Osteocyte (in vitro differentiated cells): ENCODE measurements around the gene TMEM129. TPM values are rescaled to one million over a fixed set of nuclear protein-coding genes. Genes with fewer than 3 reads are reported as not detected.

Experiments used
- DNase-seq: peaks from one replicate; pipeline ENCODE4 v3.0.0; 2021; ENCODE audit warnings: mixed read lengths; ENCODE audit not compliant: unreplicated experiment; ENCODE audit errors: extremely low spot score
- H3K27ac Mint-ChIP-seq: one replicate; pipeline ENCODE4 v1.8.0; 2021; ENCODE audit warnings: mild to moderate bottlenecking, mixed read lengths; ENCODE audit not compliant: unreplicated experiment
- H3K27me3 Mint-ChIP-seq: one replicate; pipeline ENCODE4 v1.8.0; 2021; ENCODE audit warnings: mixed read lengths; ENCODE audit not compliant: unreplicated experiment
- H3K36me3 Mint-ChIP-seq: one replicate; pipeline ENCODE4 v1.8.0; 2021; ENCODE audit warnings: mixed read lengths; ENCODE audit not compliant: unreplicated experiment
- H3K4me1 Mint-ChIP-seq: one replicate; pipeline ENCODE4 v1.8.0; 2021; ENCODE audit warnings: mixed read lengths; ENCODE audit not compliant: unreplicated experiment
- H3K4me3 Mint-ChIP-seq: one replicate; pipeline ENCODE4 v1.8.0; 2021; ENCODE audit warnings: mild to moderate bottlenecking, moderate library complexity, mixed read lengths; ENCODE audit not compliant: unreplicated experiment
- H3K9me3 Mint-ChIP-seq: one replicate; pipeline ENCODE4 v1.8.0; 2021; ENCODE audit warnings: mixed read lengths; ENCODE audit not compliant: unreplicated experiment
- CTCF ChIP-seq: fragments of 200-600 bp; sonication (generic); IDR thresholded peaks from 2 replicates; pipeline ENCODE4 v1.5.0; 2021; ENCODE audit warnings: antibody characterized with exemption, mild to moderate bottlenecking, moderate library complexity
- total RNA-seq: library from RNA; stranded (reverse); gene quantifications from 2 replicates; pipeline ENCODE4 v1.2.1, GENCODE V29; 2021

Gene TMEM129
- total RNA-seq, 1 donor from 2014 or later = 48.8 TPM

- Mint-ChIP-seq H3K36me3 (no peaks in the 10 kb centered on the region), H3K27me3 (no peaks in the 10 kb centered on the region), H3K4me3 (peak overlapping the region; percentile 10), H3K9me3 (no peaks in the 10 kb centered on the region), H3K27ac (peak overlapping the region; percentile 80), H3K4me1 (peaks cover 36% of the 10 kb centered on the region)
- no peak for DNase-seq
- no peak for TF ChIP-seq CTCF
Observed at GRCh38 chr4:1727117-1728031, 6.3 kb upstream of the TMEM129 start.

GRCh38 chr4:1726146-1726934 is 5.2 kb upstream of the TMEM129 start:
- no peaks in the 10 kb centered on the region for H3K9me3 Mint-ChIP-seq
- TF ChIP-seq CTCF = peak; percentile 100
- peak overlapping the region; percentile 80 for H3K27ac Mint-ChIP-seq

DNA sequence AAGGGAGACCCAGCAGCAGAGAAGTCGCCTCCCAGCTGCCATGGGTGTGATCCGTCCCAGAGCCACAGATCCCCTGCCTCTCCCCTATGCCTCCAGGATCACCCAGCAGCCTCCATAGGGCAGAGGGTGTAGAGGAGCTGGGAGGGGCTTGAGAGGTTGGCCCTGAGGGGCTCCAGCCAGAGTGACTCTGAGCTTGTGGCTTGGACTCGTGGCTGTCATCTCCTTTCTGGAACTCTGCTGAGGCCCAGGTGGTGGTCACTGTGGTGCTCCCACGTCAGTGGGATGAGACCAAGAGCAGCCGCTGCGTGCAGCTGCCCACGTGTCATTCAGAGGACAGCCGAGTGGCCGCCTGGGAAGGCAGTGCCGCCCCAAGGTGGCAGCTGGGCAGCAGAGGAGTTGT is 4.4 kb upstream of the TMEM129 start:
- no peak overlapping the region for H3K4me3 Mint-ChIP-seq
- no peaks in the 10 kb centered on the region for H3K36me3 Mint-ChIP-seq
- H3K27ac Mint-ChIP-seq = no peak overlapping the region
- H3K9me3 Mint-ChIP-seq = no peaks in the 10 kb centered on the region
- no peaks in the 10 kb centered on the region for H3K27me3 Mint-ChIP-seq
- TF ChIP-seq CTCF = no peak
- no peak for DNase-seq
- H3K4me1 Mint-ChIP-seq = peaks cover 43% of the 10 kb centered on the region

More at GRCh38 chr4:1726146-1726934, 5.2 kb upstream of the TMEM129 start:
- peaks cover 43% of the 10 kb centered on the region for H3K4me1 Mint-ChIP-seq
- no peaks in the 10 kb centered on the region for H3K36me3 Mint-ChIP-seq
- no peaks in the 10 kb centered on the region for H3K27me3 Mint-ChIP-seq
- no peak overlapping the region for H3K4me3 Mint-ChIP-seq
- peak; percentile 94 for DNase-seq

DNA sequence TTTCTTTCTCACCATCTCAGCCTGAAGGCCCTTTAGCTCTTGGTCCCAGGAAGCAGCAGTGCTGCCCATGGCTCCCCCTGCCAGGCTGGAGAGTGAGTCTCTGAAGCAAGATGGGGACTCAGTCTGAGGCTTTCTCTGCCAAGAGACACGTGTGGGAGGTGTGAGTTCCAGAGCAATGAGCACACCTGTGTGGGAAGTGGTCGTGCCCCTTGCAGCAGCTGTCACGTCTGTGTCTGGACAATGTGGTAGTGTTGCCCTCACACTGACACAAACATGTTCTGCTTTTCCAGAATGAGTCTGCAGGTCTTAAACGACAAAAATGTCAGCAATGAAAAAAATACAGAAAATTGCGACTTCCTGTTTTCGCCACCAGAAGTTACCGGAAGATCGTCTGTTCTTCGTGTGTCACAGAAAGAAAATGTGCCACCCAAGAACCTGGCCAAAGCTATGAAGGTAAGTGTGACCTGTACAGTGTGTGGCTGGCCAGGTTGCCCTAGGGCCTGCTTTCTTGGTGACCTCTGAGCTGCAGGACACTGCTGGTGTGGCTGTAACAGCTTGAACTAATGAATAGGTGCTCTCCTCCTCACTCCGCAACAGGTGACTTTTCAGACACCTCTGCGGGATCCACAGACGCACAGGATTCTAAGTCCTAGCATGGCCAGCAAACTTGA is 2.1 kb upstream of the TMEM129 start:
- H3K27me3 Mint-ChIP-seq = no peaks in the 10 kb centered on the region
- DNase-seq = no peak
- no peaks in the 10 kb centered on the region for H3K9me3 Mint-ChIP-seq
- peak overlapping the region; percentile 84 for H3K4me3 Mint-ChIP-seq
- H3K27ac Mint-ChIP-seq = peak overlapping the region; percentile 57
- no peak for TF ChIP-seq CTCF
- peaks cover 53% of the 10 kb centered on the region for H3K4me1 Mint-ChIP-seq
- peaks cover 3% of the 10 kb centered on the region for H3K36me3 Mint-ChIP-seq
